Measurements from ENCODE around the gene CACNA1A. TPM values are rescaled to one million over a fixed set of nuclear protein-coding genes. Genes with fewer than 3 reads are reported as not detected.

CACNA1A gene
- polyA plus RNA-seq, 2 of the 4 experiments (the other 2 are of a cell fraction), result 0.27 to 0.71 TPM

DNA sequence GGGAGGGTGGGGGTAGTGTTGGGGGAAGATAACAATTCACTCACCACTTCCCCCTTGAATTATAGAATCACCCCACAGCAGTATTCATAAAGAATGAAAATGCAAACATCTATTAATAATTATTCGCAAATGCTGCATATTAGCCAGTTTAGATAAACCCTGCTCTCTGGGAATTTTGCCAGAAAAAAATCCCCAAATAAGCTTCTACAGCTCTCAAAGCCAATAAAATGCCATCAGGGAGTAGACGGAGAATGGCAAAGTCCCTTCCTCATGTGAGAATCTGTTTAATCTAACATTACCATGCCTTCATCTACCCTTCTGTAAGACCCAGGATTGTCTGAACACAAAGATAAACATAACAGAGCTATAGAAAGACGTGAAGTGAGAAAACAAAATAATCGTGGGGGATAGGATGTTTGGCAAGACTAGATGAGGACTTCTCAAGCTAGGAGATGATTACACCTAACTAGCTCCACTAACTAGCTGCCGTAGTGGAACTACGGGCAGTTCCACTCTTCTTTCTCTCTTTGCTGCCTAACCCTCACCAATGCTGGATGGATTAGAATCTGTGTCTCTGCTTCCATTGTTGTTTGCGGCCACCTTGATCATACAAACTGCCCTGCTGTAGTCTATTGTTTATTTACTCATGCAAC is 32.4 kb upstream of the CACNA1A start:
- TF ChIP-seq RAD21 (conservative IDR thresholded peaks at IDR 0.05 in 1 of 2, IDR thresholded peaks at IDR 0.05 in 1 of 2) (no peak), MAFK (IDR thresholded peaks at IDR 0.05; ENCODE audit: partially characterized antibody) (no peak), HOXB5 (CRISPR knock-in tag; IDR thresholded peaks at IDR 0.05) (no peak), RCOR1 (IDR thresholded peaks at IDR 0.05; ENCODE audit: low read depth, low read length) (no peak), PBX3 (IDR thresholded peaks at IDR 0.05) (no peak), POLR2A (IDR thresholded peaks at IDR 0.05; ENCODE audit: low read length) (no peak), KDM5A (IDR thresholded peaks at IDR 0.05) (no peak), HEYL (CRISPR knock-in tag; IDR thresholded peaks at IDR 0.05) (no peak), EHMT2 (IDR thresholded peaks at IDR 0.05; ENCODE audit: low read depth) (no peak)
- TF ChIP-seq, protein P1, sequence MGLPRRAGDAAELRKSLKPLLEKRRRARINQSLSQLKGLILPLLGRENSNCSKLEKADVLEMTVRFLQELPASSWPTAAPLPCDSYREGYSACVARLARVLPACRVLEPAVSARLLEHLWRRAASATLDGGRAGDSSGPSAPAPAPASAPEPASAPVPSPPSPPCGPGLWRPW (IDR thresholded peaks at IDR 0.05), result no peak
- Histone ChIP-seq H3K27ac (no peak overlapping the region), H3K4me1 (no peaks in the 10 kb centered on the region), H3K4me2 (no peak overlapping the region), H3K4me3 (no peak overlapping the region), H3K9me3 (no peaks in the 10 kb centered on the region)
- ChIA-PET POLR2A (no interaction called here), CTCF (no interaction called here)
- 8% methylated on average over 7 of the region's 7 CpGs for WGBS (ENCODE audit: missing lambda C conversion rate)
- no peak for FAIRE-seq
- no peak for DNase-seq (ENCODE audit: low read depth in 1 of 2, low spot score in 1 of 2)
- ATAC-seq, result no peak

GRCh38 chr19:13537454-13537853 is 31.2 kb upstream of the CACNA1A start:
- FAIRE-seq (no peak), DNase-seq (ENCODE audit: low read depth in 1 of 2, low spot score in 1 of 2) (no peak), ATAC-seq (no peak)
- WGBS (ENCODE audit: missing lambda C conversion rate), result 24% methylated on average over 6 of the region's 6 CpGs
- Histone ChIP-seq H3K4me1 (no peaks in the 10 kb centered on the region), H3K9me3 (no peaks in the 10 kb centered on the region), H3K27ac (no peak overlapping the region), H3K4me3 (no peak overlapping the region), H3K4me2 (no peak overlapping the region)
- TF ChIP-seq KDM5A (IDR thresholded peaks at IDR 0.05) (no peak), NPAS2 (CRISPR knock-in tag; IDR thresholded peaks at IDR 0.05; ENCODE audit: borderline replicate concordance) (no peak), ZNF302 (CRISPR knock-in tag; IDR thresholded peaks at IDR 0.05) (no peak), CTCF (IDR thresholded peaks at IDR 0.05) (no peak), MYC (IDR thresholded peaks at IDR 0.05; ENCODE audit: borderline replicate concordance, low read length) (no peak), MAZ (IDR thresholded peaks at IDR 0.05; ENCODE audit: borderline replicate concordance, low read depth, low read length) (no peak), HEYL (CRISPR knock-in tag; IDR thresholded peaks at IDR 0.05) (no peak), HOXB13 (CRISPR knock-in tag; IDR thresholded peaks at IDR 0.05; ENCODE audit: low read depth) (no peak), TFCP2L1 (CRISPR knock-in tag; IDR thresholded peaks at IDR 0.05) (no peak)
- TF ChIP-seq, protein P2, sequence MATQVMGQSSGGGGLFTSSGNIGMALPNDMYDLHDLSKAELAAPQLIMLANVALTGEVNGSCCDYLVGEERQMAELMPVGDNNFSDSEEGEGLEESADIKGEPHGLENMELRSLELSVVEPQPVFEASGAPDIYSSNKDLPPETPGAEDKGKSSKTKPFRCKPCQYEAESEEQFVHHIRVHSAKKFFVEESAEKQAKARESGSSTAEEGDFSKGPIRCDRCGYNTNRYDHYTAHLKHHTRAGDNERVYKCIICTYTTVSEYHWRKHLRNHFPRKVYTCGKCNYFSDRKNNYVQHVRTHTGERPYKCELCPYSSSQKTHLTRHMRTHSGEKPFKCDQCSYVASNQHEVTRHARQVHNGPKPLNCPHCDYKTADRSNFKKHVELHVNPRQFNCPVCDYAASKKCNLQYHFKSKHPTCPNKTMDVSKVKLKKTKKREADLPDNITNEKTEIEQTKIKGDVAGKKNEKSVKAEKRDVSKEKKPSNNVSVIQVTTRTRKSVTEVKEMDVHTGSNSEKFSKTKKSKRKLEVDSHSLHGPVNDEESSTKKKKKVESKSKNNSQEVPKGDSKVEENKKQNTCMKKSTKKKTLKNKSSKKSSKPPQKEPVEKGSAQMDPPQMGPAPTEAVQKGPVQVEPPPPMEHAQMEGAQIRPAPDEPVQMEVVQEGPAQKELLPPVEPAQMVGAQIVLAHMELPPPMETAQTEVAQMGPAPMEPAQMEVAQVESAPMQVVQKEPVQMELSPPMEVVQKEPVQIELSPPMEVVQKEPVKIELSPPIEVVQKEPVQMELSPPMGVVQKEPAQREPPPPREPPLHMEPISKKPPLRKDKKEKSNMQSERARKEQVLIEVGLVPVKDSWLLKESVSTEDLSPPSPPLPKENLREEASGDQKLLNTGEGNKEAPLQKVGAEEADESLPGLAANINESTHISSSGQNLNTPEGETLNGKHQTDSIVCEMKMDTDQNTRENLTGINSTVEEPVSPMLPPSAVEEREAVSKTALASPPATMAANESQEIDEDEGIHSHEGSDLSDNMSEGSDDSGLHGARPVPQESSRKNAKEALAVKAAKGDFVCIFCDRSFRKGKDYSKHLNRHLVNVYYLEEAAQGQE (IDR thresholded peaks at IDR 0.05), result no peak
- CTCF ChIA-PET, result interaction anchor here (0.6 to 1.6 kb wide), 2 partner anchors 11 to 247 kb away, joined by 3 to 5 read pairs; no protein-coding TSS in a partner anchor
- POLR2A ChIA-PET, result no interaction called here
